OCI-M1 (cell line): ENCODE data around the gene ATAD1.
"Not testable (repeated sequence)": the region's sequence is repeated elsewhere in the genome, so short reads cannot be mapped to it uniquely, and the experiment has no call there.

ENCODE experiments used
- DNase-seq: peaks from one replicate; lab custom pipeline; 2025; lab: John Stamatoyannopoulos, UW

ATAD1 gene

GRCh38 chr10:87846023-87846422 is 28.0 kb upstream of the ATAD1 start:
- no peak for DNase-seq

- no peak for DNase-seq
Observed at GRCh38 chr10:87845624-87845998, 27.6 kb upstream of the ATAD1 start.

GRCh38 chr10:87844837-87845623 is 27.0 kb upstream of the ATAD1 start:
- DNase-seq, result peak; percentile 53

GRCh38 chr10:87843714-87844113 is 25.7 kb upstream of the ATAD1 start:
- no peak for DNase-seq

- no peak for DNase-seq
Observed at GRCh38 chr10:87842776-87843497, 24.9 kb upstream of the ATAD1 start.

- DNase-seq, result no peak
Observed at GRCh38 chr10:87842220-87842641, 24.2 kb upstream of the ATAD1 start.

GRCh38 chr10:87841186-87841585 is 23.2 kb upstream of the ATAD1 start:
- no peak for DNase-seq

GRCh38 chr10:87838650-87839049 is 20.6 kb upstream of the ATAD1 start:
- no peak for DNase-seq

GRCh38 chr10:87837445-87837844 is 19.4 kb upstream of the ATAD1 start:
- DNase-seq, result peak; percentile 79

- DNase-seq, result no peak
Observed at GRCh38 chr10:87836098-87836497, 18.1 kb upstream of the ATAD1 start.

- no peak for DNase-seq
Observed at GRCh38 chr10:87829986-87830729, 12.1 kb upstream of the ATAD1 start.

- not testable (repeated sequence) for DNase-seq
Observed at GRCh38 chr10:87829051-87829450, 11.0 kb upstream of the ATAD1 start.

GRCh38 chr10:87827681-87828080 is 9.7 kb upstream of the ATAD1 start:
- no peak for DNase-seq

- no peak for DNase-seq
Observed at GRCh38 chr10:87826653-87827052, 8.6 kb upstream of the ATAD1 start.

- no peak for DNase-seq
Observed at GRCh38 chr10:87819289-87819585, 1.2 kb upstream of the ATAD1 start.

GRCh38 chr10:87818505-87819288 is 671 bp upstream of the ATAD1 start:
- DNase-seq, result peak; percentile 71

- peak; percentile 71 for DNase-seq
Observed at GRCh38 chr10:87816898-87817608, 973 bp downstream of the ATAD1 start.

GRCh38 chr10:87816163-87816897 is 1.7 kb downstream of the ATAD1 start:
- DNase-seq, result peak; percentile 77

GRCh38 chr10:87804939-87805569 is 13.0 kb downstream of the ATAD1 start:
- no peak for DNase-seq

GRCh38 chr10:87803831-87804230 is 14.2 kb downstream of the ATAD1 start:
- DNase-seq, result no peak
